Pancreas (tissue), 10 donors: ENCODE results near the gene FAF1. TPM values are rescaled to one million over a fixed set of nuclear protein-coding genes. Genes with fewer than 3 reads are reported as not detected.

Experiments used
- ATAC-seq, 4 donors: fragments of 200-7000 bp; cut with Tn5 transposase; one replicate each; pipeline versions ENCODE4 v1.8.0 to v1.9.1; 2020; ENCODE audit warnings: mild to moderate bottlenecking in 4 of 4, moderate library complexity in 4 of 4
- DNase-seq, 6 donors: peaks; one replicate each; pipeline ENCODE4 v3.0.0-alpha.2; 2020
- FAIRE-seq: peaks from 2 replicates; lab custom pipeline; 2012; peaks lifted over from hg19 to GRCh38; lab: Jason Lieb, UNC
- H3K27ac ChIP-seq, 4 donors: fragments of 200-600 bp; sonication (generic); 1 replicate in 3 of 4; 2 replicates in 1 of 4; pipeline versions ENCODE4 v1.5.0 to v1.8.0; 2020
- H3K27me3 ChIP-seq, 4 donors: fragments of 200-600 bp; one replicate each; pipeline ENCODE4 v1.8.0; 2021
- H3K36me3 ChIP-seq, 3 donors: fragments of 200-600 bp; sonication (generic) in 1 of 3; one replicate each; pipeline versions ENCODE4 v1.5.0 to v1.8.0; 2020 to 2021
- H3K4me1 ChIP-seq, 3 donors: fragments of 200-600 bp; one replicate each; pipeline ENCODE4 v1.8.0; 2021
- H3K4me3 ChIP-seq, 4 donors: fragments of 200-600 bp; sonication (generic) in 2 of 4; one replicate each; pipeline versions ENCODE4 v1.5.0 to v1.8.0; 2020 to 2021
- H3K9me3 ChIP-seq, 4 donors: fragments of 200-600 bp; one replicate each; pipeline ENCODE4 v1.8.0; 2021
- WGBS, 2 donors: extraction: QIAGEN DNeasy Blood & Tissue Kit; methylation state at CpG; one replicate each; pipeline ENCODE4 v1.1.7; 2013; 5-methylcytosine and 5-hydroxymethylcytosine counted together
- intact Hi-C, 3 donors: fragments of 100-400 bp; cut with DNase I; formaldehyde crosslinking; loops; one replicate each; pipeline versions ENCODE4 v1.11.1 to v1.14.2; 2022
- polyA plus RNA-seq, 2 donors: library from polyadenylated mRNA; stranded (reverse); fragments of 200-250 nt; gene quantifications; one replicate each; pipeline ENCODE4 v1.2.3, GENCODE V29; 2013
- total RNA-seq, 6 donors: library from RNA; stranded (reverse); fragmentation: NEBNext Ultra II Directional in 4 of 6; extraction: Animal tissue kit (Norgen Biotek cat#: 25700) in 4 of 6; gene quantifications; one replicate each; pipeline versions ENCODE4 v1.2.1 to v1.2.4, GENCODE V29; 2021 to 2023
- TF ChIP-seq, protein P1 (sequence below), 4 donors: fragments of 200-600 bp; sonication (generic) in 3 of 4; IDR thresholded peaks; one replicate each; pipeline versions ENCODE4 v1.5.0 to v1.8.0; 2021; ENCODE audit warnings: antibody characterized with exemption in 4 of 4
- donor health status: healthy with polysubstance abuse.
- donor health status: DM: no; HTN: no; CAD: no; lungs with moderate emphysema.
- donor health status: DM: no; HTN: no; CAD: no.
- donor health status: control.
- donor health status: control.
- donor health status: Bipolar disorder and iron deficiency.
- donor health status: DM: yes; HTN: yes; CAD: no.
- donor health status: DM: no; HTN: no; CAD: no.
- donor health status: DM: no; HTN: no; CAD: no.
- donor health status: DM: yes; HTN: yes; CAD: no.

The FAF1 gene
- total and polyA plus RNA-seq, 8 donors: 13.9 to 46.6 (median 37.6) TPM

DNA sequence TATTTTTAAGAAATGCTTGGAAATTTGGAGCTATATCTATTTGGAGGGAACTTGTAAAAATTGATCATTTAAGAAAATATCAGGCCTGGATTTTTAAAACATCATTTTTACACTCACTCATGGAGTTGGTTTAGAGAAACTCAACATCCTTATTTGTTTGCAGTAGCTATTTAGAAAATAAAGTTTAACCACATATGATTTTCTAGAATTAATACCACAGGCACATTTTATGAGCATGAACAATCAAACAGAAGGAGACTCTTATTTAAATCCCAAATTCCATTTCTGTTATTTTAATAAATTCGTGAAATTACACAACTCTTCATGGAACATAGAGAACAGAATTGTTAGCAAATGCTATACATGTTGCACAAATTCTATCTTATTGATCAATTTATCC, 13.2 kb upstream of the FAF1 start:
- no peak for ATAC-seq
- Histone ChIP-seq H3K36me3 (no peaks in the 10 kb centered on the region), H3K9me3 (no peaks in the 10 kb centered on the region), H3K27me3 (no peaks in the 10 kb centered on the region), H3K27ac (no peak overlapping the region), H3K4me3 (no peak overlapping the region), H3K4me1 (peaks cover 0 to 9% (median 4%) of the 10 kb centered on the region in 3 donors)
- intact Hi-C loops: no loop called here
- TF ChIP-seq, protein P1, sequence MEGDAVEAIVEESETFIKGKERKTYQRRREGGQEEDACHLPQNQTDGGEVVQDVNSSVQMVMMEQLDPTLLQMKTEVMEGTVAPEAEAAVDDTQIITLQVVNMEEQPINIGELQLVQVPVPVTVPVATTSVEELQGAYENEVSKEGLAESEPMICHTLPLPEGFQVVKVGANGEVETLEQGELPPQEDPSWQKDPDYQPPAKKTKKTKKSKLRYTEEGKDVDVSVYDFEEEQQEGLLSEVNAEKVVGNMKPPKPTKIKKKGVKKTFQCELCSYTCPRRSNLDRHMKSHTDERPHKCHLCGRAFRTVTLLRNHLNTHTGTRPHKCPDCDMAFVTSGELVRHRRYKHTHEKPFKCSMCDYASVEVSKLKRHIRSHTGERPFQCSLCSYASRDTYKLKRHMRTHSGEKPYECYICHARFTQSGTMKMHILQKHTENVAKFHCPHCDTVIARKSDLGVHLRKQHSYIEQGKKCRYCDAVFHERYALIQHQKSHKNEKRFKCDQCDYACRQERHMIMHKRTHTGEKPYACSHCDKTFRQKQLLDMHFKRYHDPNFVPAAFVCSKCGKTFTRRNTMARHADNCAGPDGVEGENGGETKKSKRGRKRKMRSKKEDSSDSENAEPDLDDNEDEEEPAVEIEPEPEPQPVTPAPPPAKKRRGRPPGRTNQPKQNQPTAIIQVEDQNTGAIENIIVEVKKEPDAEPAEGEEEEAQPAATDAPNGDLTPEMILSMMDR (IDR thresholded peaks at IDR 0.05): no peak
- 92 to 98% methylated on average over 1 of the region's 1 CpG for WGBS, 2 donors
- no peak for DNase-seq
- FAIRE-seq: no peak

DNA sequence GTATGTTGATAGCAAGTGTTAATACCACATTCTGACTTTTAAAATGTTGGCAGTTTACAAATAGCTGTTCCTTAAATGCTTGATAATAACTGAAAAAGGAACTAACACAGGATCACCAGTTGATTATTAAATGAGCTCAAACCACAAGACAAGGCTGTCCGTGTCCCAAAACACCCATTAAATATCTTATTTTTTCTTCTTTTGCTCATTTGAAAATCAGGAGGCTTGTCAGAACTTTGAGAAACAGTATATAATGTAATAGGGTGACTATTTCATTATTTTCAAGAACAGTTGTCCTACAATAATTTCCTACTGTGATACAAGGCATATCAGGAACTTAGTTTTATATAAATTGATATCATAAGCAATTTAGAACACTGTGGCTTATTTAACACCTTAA, 12.7 kb upstream of the FAF1 start:
- 41 to 57% methylated on average over 1 of the region's 1 CpG for WGBS, 2 donors
- no peak for FAIRE-seq
- Histone ChIP-seq H3K36me3 (no peaks in the 10 kb centered on the region), H3K27me3 (no peaks in the 10 kb centered on the region), H3K4me3 (no peak overlapping the region), H3K4me1 (peaks cover 0 to 9% (median 4%) of the 10 kb centered on the region in 3 donors), H3K9me3 (no peaks in the 10 kb centered on the region), H3K27ac (no peak overlapping the region)
- intact Hi-C loops: no loop called here
- TF ChIP-seq, protein P1 (IDR thresholded peaks at IDR 0.05): no peak
- DNase-seq: no peak
- ATAC-seq: no peak

DNA sequence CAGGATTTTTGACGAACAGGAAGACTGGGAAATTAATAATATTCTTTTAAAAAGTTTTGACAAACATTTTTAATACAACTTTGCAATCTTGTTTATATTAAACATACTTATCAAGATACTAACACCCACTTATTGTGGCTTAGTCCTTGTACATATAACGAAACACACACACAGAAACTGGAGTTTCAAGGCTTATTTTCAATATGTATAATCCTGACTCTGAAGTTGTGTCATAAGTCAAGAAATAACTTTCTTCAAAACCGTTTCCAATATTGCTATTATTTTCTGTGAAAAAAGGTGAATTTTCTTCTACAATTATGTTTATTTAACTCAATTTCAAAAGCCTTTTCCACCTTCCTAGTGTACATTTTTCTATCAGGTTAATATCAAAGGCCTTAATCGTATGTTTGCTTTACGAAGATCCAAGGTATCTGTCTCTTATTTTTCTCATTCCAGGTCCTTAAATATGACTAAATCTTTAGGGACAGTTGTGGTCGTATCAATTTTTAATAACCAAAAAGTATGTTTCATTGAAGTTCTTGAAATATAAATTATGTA, 11.8 kb upstream of the FAF1 start:
- no peaks in the 10 kb centered on the region for H3K36me3 ChIP-seq
- no peak for FAIRE-seq
- intact Hi-C loops: no loop called here

DNA sequence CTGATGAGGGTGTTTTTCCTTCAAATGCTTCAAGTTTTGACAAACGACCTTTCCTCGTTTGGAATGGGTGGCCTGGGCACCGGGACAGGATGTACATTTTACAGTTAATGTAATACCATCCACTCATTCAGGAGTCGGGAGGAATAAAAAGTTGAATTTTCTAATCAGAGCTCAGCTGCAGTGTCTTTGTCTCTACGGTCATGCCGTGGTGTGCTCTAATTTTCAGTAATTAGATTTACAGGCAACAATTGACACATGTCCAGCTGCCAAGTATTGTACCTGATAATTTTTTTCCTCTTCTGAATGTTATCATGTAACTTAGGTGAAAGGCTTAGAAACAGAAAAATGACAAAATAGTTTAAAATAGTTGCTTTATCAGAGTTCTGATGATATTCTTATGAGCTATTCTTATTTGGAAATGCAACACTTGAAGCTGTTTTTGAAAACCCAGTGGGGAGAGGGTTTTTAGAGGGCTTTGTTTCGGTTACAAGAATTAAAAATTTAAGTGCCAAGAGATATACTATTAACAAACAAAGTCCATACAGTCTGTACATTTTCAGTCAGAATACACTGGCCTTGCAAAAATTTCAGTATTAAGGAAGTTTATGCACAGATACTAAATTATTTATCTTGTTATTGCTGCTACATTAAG, 11.0 kb upstream of the FAF1 start:
- Histone ChIP-seq H3K36me3 (no peaks in the 10 kb centered on the region), H3K27me3 (no peaks in the 10 kb centered on the region), H3K27ac (peak overlapping the region in 3 of 4 donors; percentile 97 to 100 (median 98)), H3K9me3 (no peaks in the 10 kb centered on the region), H3K4me3 (peak overlapping the region in 3 of 4 donors; percentile 68 to 85 (median 82)), H3K4me1 (peaks cover 9 to 18% (median 10%) of the 10 kb centered on the region in 3 donors)
- no peak for FAIRE-seq
- 13 to 20% methylated on average over 7 of the region's 7 CpGs for WGBS, 2 donors
- ATAC-seq: no peak
- intact Hi-C loops: no loop called here
- DNase-seq: no peak
- TF ChIP-seq, protein P1 (IDR thresholded peaks at IDR 0.05): no peak

More for the DNA sequence above, 11.8 kb upstream of the FAF1 start:
- ATAC-seq (no peak), DNase-seq (no peak)
- peaks cover 4 to 14% (median 7%) of the 10 kb centered on the region in 3 donors for H3K4me1 ChIP-seq
- TF ChIP-seq, protein P1 (IDR thresholded peaks at IDR 0.05): no peak
- peak overlapping the region in 2 of 4 donors; percentile 4 to 85 for H3K4me3 ChIP-seq
- peak overlapping the region in 2 of 4 donors; percentile 98 to 100 for H3K27ac ChIP-seq
- no peaks in the 10 kb centered on the region for H3K27me3 ChIP-seq
- no peaks in the 10 kb centered on the region for H3K9me3 ChIP-seq
- WGBS, 2 donors: 33 to 42% methylated on average over 6 of the region's 6 CpGs

DNA sequence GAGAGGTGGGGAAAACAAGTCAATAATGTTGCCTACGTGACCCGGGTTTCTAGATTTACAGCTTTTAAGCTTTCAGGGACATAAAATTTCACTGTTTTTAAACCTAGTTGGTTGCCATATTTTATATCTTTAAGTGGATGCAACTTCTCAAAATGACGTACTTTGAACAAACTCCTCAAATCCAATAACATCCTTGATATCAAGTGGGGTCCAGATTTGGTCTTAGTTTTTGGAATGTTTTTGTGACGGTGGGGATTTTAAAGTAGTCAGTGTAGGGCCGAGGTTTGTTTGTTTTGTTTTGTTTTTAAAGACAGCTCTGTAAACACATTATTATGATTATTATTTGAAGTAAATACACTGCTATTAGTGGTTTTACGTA, 10.4 kb upstream of the FAF1 start:
- H3K9me3 ChIP-seq: no peaks in the 10 kb centered on the region
- FAIRE-seq (no peak), ATAC-seq (no peak), DNase-seq (no peak)
- H3K27me3 ChIP-seq: no peaks in the 10 kb centered on the region
- H3K27ac ChIP-seq: peak overlapping the region in 3 of 4 donors; percentile 97 to 100 (median 98)
- H3K36me3 ChIP-seq: no peaks in the 10 kb centered on the region
- intact Hi-C loops: no loop called here
- peaks cover 9 to 18% (median 10%) of the 10 kb centered on the region in 3 donors for H3K4me1 ChIP-seq
- H3K4me3 ChIP-seq: peak overlapping the region; percentile 68 to 85 (median 83)
- WGBS, 2 donors: 5 to 7% methylated on average over 6 of the region's 6 CpGs
- TF ChIP-seq, protein P1 (IDR thresholded peaks at IDR 0.05): no peak
